Measurements from ENCODE around the gene TAF1.

GRCh38 chrX:71515038-71515396 lies 148.9 kb downstream of the TAF1 start:
- TF ChIP-seq CTCF (IDR thresholded peaks at IDR 0.05) (no peak), POLR2A (IDR thresholded peaks at IDR 0.05) (no peak)
